Measurements from ENCODE around the gene MDGA2.

- TF ChIP-seq ELF1 (IDR thresholded peaks at IDR 0.05) (no peak), CTCF (IDR thresholded peaks at IDR 0.05) (no peak), FOSL2 (IDR thresholded peaks at IDR 0.05; ENCODE audit: borderline replicate concordance, low read depth) (no peak), TCF12 (IDR thresholded peaks at IDR 0.05) (no peak), ZBTB33 (IDR thresholded peaks at IDR 0.05; ENCODE audit: borderline replicate concordance, low read depth) (no peak), TAF1 (IDR thresholded peaks at IDR 0.05; ENCODE audit: borderline replicate concordance, low read depth, low read length) (no peak), JUND (IDR thresholded peaks at IDR 0.05) (no peak)
Measured at GRCh38 chr14:47485421-47485820, 190.0 kb downstream of the MDGA2 start.

All from SK-N-SH (cell line).